ENCODE measurements around the gene DISP3. TPM values are rescaled to one million over a fixed set of nuclear protein-coding genes. Genes with fewer than 3 reads are reported as not detected.

Gene DISP3
- total RNA-seq, 1 experiment from 2014 or later = 1.1 TPM

GRCh38 chr1:11558871-11559590, 80.1 kb downstream of the DISP3 start:
- no peak overlapping the region for H3K4me3 ChIP-seq (ENCODE audit: low read depth in 2 of 2, low read length in 2 of 2)
- H3K27me3 ChIP-seq (ENCODE audit: control insufficient read depth, insufficient read depth, low read length) = peaks cover 41% of the 10 kb centered on the region
- no peaks in the 10 kb centered on the region for H3K4me1 ChIP-seq (ENCODE audit: control insufficient read depth, insufficient read depth, low read length)
- H3K27ac ChIP-seq (ENCODE audit: low read length) = no peak overlapping the region
- H3K9me3 ChIP-seq (ENCODE audit: control insufficient read depth, insufficient read depth, low read depth, low read length) = no peaks in the 10 kb centered on the region
- intact Hi-C loops (cut with micrococcal nuclease; ENCODE audit: unreplicated experiment) = no loop called here
- ATAC-seq (no peak), DNase-seq (ENCODE audit: low read depth, low spot score) (no peak)
- ChIA-PET CTCF (no interaction called here), POLR2A (no interaction called here)
- BruUV-seq (replicated peaks) = no TSS peak
- in situ Hi-C loops (cut with HindIII; ENCODE audit: low pct_unique_long_range_greater_than_20kb, low sequenced_read_pairs) = no loop called here
- TF ChIP-seq CTCF (IDR thresholded peaks at IDR 0.05) (no peak), POLR2AphosphoS5 (IDR thresholded peaks at IDR 0.05; ENCODE audit: low read depth, low read length) (no peak), TCF7L2 (IDR thresholded peaks at IDR 0.05; ENCODE audit: low read depth, low read length) (no peak), REST (IDR thresholded peaks at IDR 0.05; ENCODE audit: insufficient read depth in 1 of 2, low read depth in 2 of 2, low read length in 1 of 2) (no peak), SIN3A (IDR thresholded peaks at IDR 0.05; ENCODE audit: borderline replicate concordance, insufficient read depth, low read depth, low read length) (no peak)
- H3K36me3 ChIP-seq (ENCODE audit: control insufficient read depth, insufficient read depth, low read length) = no peaks in the 10 kb centered on the region

GRCh38 chr1:11559591-11559970, 80.6 kb downstream of the DISP3 start:
- intact Hi-C loops (cut with micrococcal nuclease; ENCODE audit: unreplicated experiment) (no loop called here), in situ Hi-C loops (cut with HindIII; ENCODE audit: low pct_unique_long_range_greater_than_20kb, low sequenced_read_pairs) (no loop called here)
- ATAC-seq = no peak
- ChIA-PET CTCF (interaction anchor here (0.6 kb wide), 1 partner anchor 86 kb away, joined by 3 read pairs; no protein-coding TSS in a partner anchor), POLR2A (no interaction called here)
- TF ChIP-seq POLR2AphosphoS5 (IDR thresholded peaks at IDR 0.05; ENCODE audit: low read depth, low read length) (no peak), CTCF (IDR thresholded peaks at IDR 0.05) (no peak), TCF7L2 (IDR thresholded peaks at IDR 0.05; ENCODE audit: low read depth, low read length) (no peak), SIN3A (IDR thresholded peaks at IDR 0.05; ENCODE audit: borderline replicate concordance, insufficient read depth, low read depth, low read length) (no peak), REST (IDR thresholded peaks at IDR 0.05; ENCODE audit: insufficient read depth in 1 of 2, low read depth in 2 of 2, low read length in 1 of 2) (no peak)
- H3K36me3 ChIP-seq (ENCODE audit: control insufficient read depth, insufficient read depth, low read length) = no peaks in the 10 kb centered on the region
- H3K9me3 ChIP-seq (ENCODE audit: control insufficient read depth, insufficient read depth, low read depth, low read length) = no peaks in the 10 kb centered on the region
- no peak overlapping the region for H3K27ac ChIP-seq (ENCODE audit: low read length)
- no peak for DNase-seq (ENCODE audit: low read depth, low spot score)
- H3K4me3 ChIP-seq (ENCODE audit: low read depth in 2 of 2, low read length in 2 of 2) = no peak overlapping the region
- no TSS peak for BruUV-seq (replicated peaks)
- peaks cover 36% of the 10 kb centered on the region for H3K27me3 ChIP-seq (ENCODE audit: control insufficient read depth, insufficient read depth, low read length)
- no peaks in the 10 kb centered on the region for H3K4me1 ChIP-seq (ENCODE audit: control insufficient read depth, insufficient read depth, low read length)
